H1 (cell line): ENCODE data around the gene SGSH. TPM values are rescaled to one million over a fixed set of nuclear protein-coding genes. Genes with fewer than 3 reads are reported as not detected.

ENCODE experiments used
- ATF2 ChIP-seq: IDR thresholded peaks from 2 replicates; pipeline ENCODE4 v1.6.1; 2012; ENCODE audit warnings: low read length, inconsistent platforms
- CBX5 ChIP-seq: fragments of 300-800, 300-1000 bp; sonication (generic); IDR thresholded peaks from 2 replicates; pipeline ENCODE4 v1.7.1; 2016; ENCODE audit warnings: antibody characterized with exemption, low read length, low read depth
- CHD7 ChIP-seq: fragments of 300-600 bp; sonication (generic); IDR thresholded peaks from 2 replicates; pipeline ENCODE4 v1.7.1; 2012; ENCODE audit warnings: low read length, moderate library complexity, mild to moderate bottlenecking, inconsistent platforms; ENCODE audit not compliant: insufficient replicate concordance
- CREB1 ChIP-seq: IDR thresholded peaks from 2 replicates; pipeline ENCODE4 v1.6.1; 2012; ENCODE audit warnings: inconsistent platforms
- FOSL1 ChIP-seq: IDR thresholded peaks from 2 replicates; pipeline ENCODE4 v1.6.1; 2011; ENCODE audit warnings: mild to moderate bottlenecking, low read depth, low read length, moderate library complexity; ENCODE audit not compliant: insufficient read depth
- NRF1 ChIP-seq: IDR thresholded peaks from 2 replicates; pipeline ENCODE4 v1.6.1; 2011; ENCODE audit warnings: mild to moderate bottlenecking, low read depth, low read length, improper control_type of control experiment
- TCF12 ChIP-seq: IDR thresholded peaks from 2 replicates; pipeline ENCODE4 v1.6.1; 2011; ENCODE audit warnings: low read depth, mild to moderate bottlenecking, low read length
- YY1 ChIP-seq: IDR thresholded peaks from 2 replicates; pipeline ENCODE4 v1.6.1; 2011; ENCODE audit warnings: low read depth, mild to moderate bottlenecking, low read length
- polyA plus RNA-seq, 7 experiments: library from polyadenylated mRNA; depleted of rRNA in 3 of 7; stranded (reverse) in 5 of 7; unstranded in 2 of 7; fragments of >200 nt in 5 of 7; fragments of 200-250 nt in 2 of 7; gene quantifications; 1 replicate in 5 of 7; 2 replicates in 1 of 7; 4 replicates in 1 of 7; pipeline versions ENCODE4 v1.2.1 to v1.2.3, GENCODE V29; 2011 to 2013; ENCODE audit warnings: missing spikeins in 2 of 7, mixed read lengths in 2 of 7
- total RNA-seq: library from RNA; stranded (reverse); fragmentation: NEBNext Ultra II Directional; extraction: Animal tissue kit (Norgen Biotek cat#: 25700); gene quantifications from 2 replicates; pipeline ENCODE4 v1.2.1, GENCODE V29; 2021
- TF ChIP-seq, protein P1 (sequence below): IDR thresholded peaks from 2 replicates; pipeline ENCODE4 v1.6.1; 2012; ENCODE audit warnings: inconsistent platforms

Gene SGSH
- total and polyA plus RNA-seq, 2 of the 8 experiments (the other 6 are each of a cell fraction or from before 2014, with no cell fraction given): 18.0 to 19.6 TPM

GRCh38 chr17:80177986-80178595 lies 42.0 kb downstream of the SGSH start (continued):
- TF ChIP-seq CHD7 (no peak), ATF2 (no peak), CREB1 (no peak), YY1 (no peak), TCF12 (no peak), NRF1 (no peak), FOSL1 (no peak), CBX5 (no peak)
- TF ChIP-seq, protein P1, sequence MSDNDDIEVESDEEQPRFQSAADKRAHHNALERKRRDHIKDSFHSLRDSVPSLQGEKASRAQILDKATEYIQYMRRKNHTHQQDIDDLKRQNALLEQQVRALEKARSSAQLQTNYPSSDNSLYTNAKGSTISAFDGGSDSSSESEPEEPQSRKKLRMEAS: no peak
